HepG2 (cell line): Measurements from ENCODE around the gene SLC1A4. TPM values are rescaled to one million over a fixed set of nuclear protein-coding genes. Genes with fewer than 3 reads are reported as not detected.

Experiments
- ATAC-seq: fragments of 200-7000 bp; cut with Tn5 transposase; 3 replicates; pipeline ENCODE4 v1.9.1; 2020; ENCODE audit warnings: mild to moderate bottlenecking, moderate library complexity
- BruUV-seq: library from RNA; stranded (reverse); fragments of 400-500 nt; replicated peaks from 2 replicates; lab custom pipeline; 2021; lab: Mats Ljungman, UMichigan
- CTCF ChIA-PET: fragments of 300-600 bp; formaldehyde crosslinking; extraction: SDS; loops from one replicate; lab custom pipeline; 2021; ENCODE audit warnings: low total read pairs, inconsistent platforms, low intra/inter-chr PET ratio; lab: Yijun Ruan, JAX
- POLR2A ChIA-PET: fragments of 350-600 bp; sonication (Branson Sonifier 250); formaldehyde crosslinking; loops from one replicate; lab custom pipeline; 2020; ENCODE audit warnings: antibody characterized with exemption, inconsistent platforms; lab: Yijun Ruan, JAX
- DNase-seq: peaks from one replicate; pipeline ENCODE4 v3.0.0-alpha.2; 2015; ENCODE audit warnings: low spot score
- FAIRE-seq: peaks from 3 replicates; lab custom pipeline; 2011; peaks lifted over from hg19 to GRCh38; lab: Jason Lieb, UNC
- H2AFZ ChIP-seq: one replicate; pipeline ENCODE4 v1.6.1; 2011; ENCODE audit warnings: low read length, inconsistent platforms
- H3K27ac ChIP-seq: fragments of 300-600 bp; 3 replicates; pipeline ENCODE4 v1.8.0; 2011; ENCODE audit warnings: mixed run types, mild to moderate bottlenecking, mixed read lengths, low read length, inconsistent platforms; ENCODE audit not compliant: insufficient read depth; ENCODE audit errors: extremely low read length
- H3K27me3 ChIP-seq, 2 experiments: fragments of 200-600 bp in 1 of 2; 2 replicates in 1 of 2; 3 replicates in 1 of 2; pipeline versions ENCODE4 v1.6.0 to v1.8.0; 2011; ENCODE audit warnings: low read length in 2 of 2, mild to moderate bottlenecking in 2 of 2, moderate library complexity in 2 of 2, inconsistent platforms in 1 of 2; ENCODE audit not compliant: insufficient read depth in 2 of 2, control insufficient read depth in 1 of 2
- H3K36me3 ChIP-seq, 2 experiments: fragments of 200-600 bp in 1 of 2; replicated peaks in 1 of 2; 2 replicates in 1 of 2; 3 replicates in 1 of 2; pipeline versions ENCODE4 v1.5.1 to v1.8.0; 2011; ENCODE audit warnings: low read length in 2 of 2, inconsistent platforms in 1 of 2; ENCODE audit not compliant: insufficient read depth in 2 of 2, control insufficient read depth in 1 of 2
- H3K4me1 ChIP-seq: 2 replicates; pipeline ENCODE4 v1.5.1; 2012; ENCODE audit warnings: low read length, inconsistent platforms; ENCODE audit not compliant: insufficient read depth
- H3K4me2 ChIP-seq: 2 replicates; pipeline ENCODE4 v1.6.0; 2011; ENCODE audit warnings: low read depth, low read length, inconsistent platforms
- H3K4me3 ChIP-seq, 3 experiments: fragments of 200-600 bp in 1 of 3; sonication (generic), shearing (Covaris generic) in 1 of 3; replicated peaks in 1 of 3; 2 replicates each; pipeline ENCODE4 v1.5.1; 2011 to 2016; ENCODE audit warnings: low read length in 3 of 3, inconsistent platforms in 2 of 3, low read depth in 2 of 3, mild to moderate bottlenecking in 2 of 3, control low read depth in 1 of 3, mixed read lengths in 1 of 3; ENCODE audit not compliant: insufficient read depth in 1 of 3
- H3K79me2 ChIP-seq: one replicate; pipeline ENCODE4 v1.6.1; 2011; ENCODE audit warnings: low read length, inconsistent platforms; ENCODE audit not compliant: insufficient read depth
- H3K9ac ChIP-seq: 2 replicates; pipeline ENCODE4 v1.6.0; 2011; ENCODE audit warnings: mild to moderate bottlenecking, low read depth, low read length, inconsistent platforms; ENCODE audit not compliant: insufficient read depth
- H3K9me3 ChIP-seq: 2 replicates; pipeline ENCODE4 v1.5.1; 2012; ENCODE audit warnings: mild to moderate bottlenecking, low read length
- H4K20me1 ChIP-seq: 2 replicates; pipeline ENCODE4 v1.6.0; 2011; ENCODE audit warnings: inconsistent platforms, mild to moderate bottlenecking, low read length, moderate library complexity; ENCODE audit not compliant: insufficient read depth
- ARNT ChIP-seq: fragments of 450-650 bp; IDR thresholded peaks from 2 replicates; pipeline ENCODE4 v1.6.1; 2017
- CREB1 ChIP-seq, 2 experiments: fragments of 450-650 bp in 1 of 2; IDR thresholded peaks; 2 replicates each; pipeline ENCODE4 v1.6.1; 2016 to 2017; ENCODE audit warnings: control low read depth in 1 of 2, mild to moderate bottlenecking in 1 of 2, missing compliant biosample characterization in 1 of 2, missing genetic modification characterization in 1 of 2
- HOXA9 ChIP-seq: sonication (generic); formaldehyde crosslinking; IDR thresholded peaks from 2 replicates; pipeline ENCODE4 v1.8.1; 2022; ENCODE audit warnings: missing genetic modification reagents, mild to moderate bottlenecking, moderate library complexity, borderline replicate concordance
- LBX2 ChIP-seq: sonication (generic); formaldehyde crosslinking; IDR thresholded peaks from 2 replicates; pipeline ENCODE4 v1.5.0; 2020; ENCODE audit warnings: missing genetic modification reagents, mild to moderate bottlenecking, borderline replicate concordance
- NCOA2 ChIP-seq: sonication (generic); formaldehyde crosslinking; IDR thresholded peaks from 2 replicates; pipeline ENCODE4 v1.8.0; 2022; ENCODE audit warnings: inconsistent platforms
- PAX8 ChIP-seq: sonication (generic); formaldehyde crosslinking; IDR thresholded peaks from 2 replicates; pipeline ENCODE4 v1.8.0; 2022; ENCODE audit warnings: mild to moderate bottlenecking, missing genetic modification reagents, borderline replicate concordance
- POGK ChIP-seq: sonication (generic); formaldehyde crosslinking; conservative IDR thresholded peaks from 2 replicates; pipeline ENCODE4 v1.8.0; 2022; ENCODE audit warnings: mild to moderate bottlenecking, moderate library complexity, missing genetic modification reagents
- STAG1 ChIP-seq: sonication (generic); formaldehyde crosslinking; IDR thresholded peaks from 2 replicates; pipeline ENCODE4 v1.4.0; 2020; ENCODE audit warnings: missing genetic modification reagents
- ZFYVE20 ChIP-seq: sonication (generic); formaldehyde crosslinking; IDR thresholded peaks from 2 replicates; pipeline ENCODE4 v1.8.0; 2023; ENCODE audit warnings: low read depth, mild to moderate bottlenecking, moderate library complexity, missing genetic modification reagents, borderline replicate concordance
- ZKSCAN5 ChIP-seq: sonication (generic); formaldehyde crosslinking; IDR thresholded peaks from 2 replicates; pipeline ENCODE4 v1.5.1; 2020; ENCODE audit warnings: mild to moderate bottlenecking, missing genetic modification reagents
- ZNF138 ChIP-seq: sonication (generic); formaldehyde crosslinking; IDR thresholded peaks from 2 replicates; pipeline ENCODE4 v1.5.0; 2020; ENCODE audit warnings: mild to moderate bottlenecking, low read depth, missing genetic modification reagents
- ZNF362 ChIP-seq: sonication (generic); formaldehyde crosslinking; IDR thresholded peaks from 2 replicates; pipeline ENCODE4 v1.4.0; 2020; ENCODE audit warnings: missing genetic modification reagents, mild to moderate bottlenecking, borderline replicate concordance
- ZNF383 ChIP-seq: sonication (generic); formaldehyde crosslinking; IDR thresholded peaks from 2 replicates; pipeline ENCODE4 v1.4.0; 2020; ENCODE audit warnings: missing genetic modification reagents, mild to moderate bottlenecking, borderline replicate concordance
- ZNF451 ChIP-seq: sonication (generic); formaldehyde crosslinking; IDR thresholded peaks from 2 replicates; pipeline ENCODE4 v1.5.0; 2020; ENCODE audit warnings: mild to moderate bottlenecking, missing genetic modification reagents
- ZNF607 ChIP-seq: sonication (generic); formaldehyde crosslinking; IDR thresholded peaks from 2 replicates; pipeline ENCODE4 v1.5.1; 2020; ENCODE audit warnings: missing genetic modification reagents, mild to moderate bottlenecking, borderline replicate concordance
- ZNF670 ChIP-seq: sonication (generic); formaldehyde crosslinking; IDR thresholded peaks from 2 replicates; pipeline ENCODE4 v1.8.0; 2022; ENCODE audit warnings: mild to moderate bottlenecking, missing genetic modification reagents, borderline replicate concordance
- ZNF672 ChIP-seq: sonication (generic); formaldehyde crosslinking; IDR thresholded peaks from 2 replicates; pipeline ENCODE4 v1.8.1; 2022; ENCODE audit warnings: missing genetic modification reagents
- WGBS: methylation state at CpG from one replicate; pipeline ENCODE4 v1.1.6; 2017; ENCODE audit warnings: low lambda C conversion rate; 5-methylcytosine and 5-hydroxymethylcytosine counted together
- in situ Hi-C: cut with HindIII; loops from 2 replicates; pipeline ENCODE4 v1.10.0; 2017; ENCODE audit warnings: low pct_unique_long_range_greater_than_20kb; ENCODE audit not compliant: extremely low pct_ligation_motif_present
- intact Hi-C: fragments of 100-400 bp; cut with micrococcal nuclease; formaldehyde crosslinking; loops from one replicate; pipeline ENCODE4 v1.10.0; 2022; ENCODE audit not compliant: unreplicated experiment
- polyA plus RNA-seq, 8 experiments: library from polyadenylated mRNA; depleted of rRNA in 3 of 8; stranded (reverse) in 7 of 8; unstranded in 1 of 8; fragments of >200 nt; fragmentation: Illumina TruSeq in 4 of 8; extraction: Trizol in 4 of 8; gene quantifications; 2 replicates each; pipeline versions ENCODE4 v1.2.1 to v1.2.3, GENCODE V29; 2011 to 2016; ENCODE audit warnings: low read depth in 4 of 8, missing spikeins in 1 of 8, mixed read lengths in 1 of 8; ENCODE audit not compliant: insufficient read depth in 1 of 8
- total RNA-seq, 5 experiments: library from RNA; depleted of rRNA; stranded (reverse); fragments of >200 nt; fragmentation: Illumina TruSeq; extraction: Trizol; gene quantifications; 2 replicates each; pipeline ENCODE4 v1.2.3, GENCODE V29; 2016; ENCODE audit warnings: low read depth in 1 of 5

Gene SLC1A4
- total and polyA plus RNA-seq, 2 of the 13 experiments (the other 11 are each of a cell fraction or from before 2014, with no cell fraction given), result 21.0 to 39.6 TPM

- BruUV-seq, result no TSS peak
- FAIRE-seq, result no peak
- ATAC-seq, result no peak
- Histone ChIP-seq H3K79me2 (no peaks in the 10 kb centered on the region), H4K20me1 (no peaks in the 10 kb centered on the region), H3K9me3 (no peaks in the 10 kb centered on the region), H3K4me2 (no peak overlapping the region), H3K27ac (no peak overlapping the region), H3K27me3 (no peaks in the 10 kb centered on the region), H3K36me3 (no peaks in the 10 kb centered on the region), H3K4me1 (peaks cover 74% of the 10 kb centered on the region), H3K4me3 (no peak overlapping the region), H3K9ac (no peak overlapping the region), H2AFZ (no peak overlapping the region)
- intact Hi-C loops (no loop called here), in situ Hi-C loops (no loop called here)
- ChIA-PET CTCF (no interaction called here), POLR2A (interaction anchor here (0.8 kb wide), 1 partner anchor 24 kb away, joined by 4 read pairs; no protein-coding TSS in a partner anchor)
- DNase-seq, result no peak
- no peak for TF ChIP-seq ZNF138 (CRISPR knock-in tag)
- no peak for TF ChIP-seq ZNF670 (CRISPR knock-in tag)
- TF ChIP-seq HOXA9 (CRISPR knock-in tag), result no peak
- no peak for TF ChIP-seq ZNF672 (CRISPR knock-in tag)
- no peak for TF ChIP-seq STAG1 (CRISPR knock-in tag)
- TF ChIP-seq ARNT, result no peak
- no peak for TF ChIP-seq ZNF607 (CRISPR knock-in tag)
- no peak for TF ChIP-seq PAX8 (CRISPR knock-in tag)
- no peak for TF ChIP-seq ZNF383
These were observed 42.4 kb upstream of the SLC1A4 start for GRCh38 chr2:64946769-64947247.

GRCh38 chr2:64947885-64948284 is 41.3 kb upstream of the SLC1A4 start:
- Histone ChIP-seq H4K20me1 (no peaks in the 10 kb centered on the region), H3K27ac (no peak overlapping the region), H3K4me3 (no peak overlapping the region), H3K4me2 (no peak overlapping the region), H3K4me1 (peaks cover 74% of the 10 kb centered on the region), H3K27me3 (no peaks in the 10 kb centered on the region), H3K36me3 (no peaks in the 10 kb centered on the region), H2AFZ (no peak overlapping the region), H3K79me2 (no peaks in the 10 kb centered on the region), H3K9me3 (no peaks in the 10 kb centered on the region), H3K9ac (no peak overlapping the region)
- FAIRE-seq (no peak), ATAC-seq (no peak), DNase-seq (no peak)
- in situ Hi-C loops, result no loop called here
- ChIA-PET POLR2A (interaction anchor here (0.8 kb wide), 1 partner anchor 40 kb away, joined by 3 read pairs; no protein-coding TSS in a partner anchor), CTCF (no interaction called here)
- BruUV-seq, result no TSS peak
- intact Hi-C loops, result no loop called here
- WGBS, result 75% methylated on average over 4 of the region's 4 CpGs
- TF ChIP-seq ZNF362 (CRISPR knock-in tag), result no peak
- TF ChIP-seq ZNF451, result no peak
- TF ChIP-seq POGK (CRISPR knock-in tag), result no peak
- TF ChIP-seq NCOA2 (CRISPR knock-in tag), result no peak
- no peak for TF ChIP-seq CREB1 (IDR thresholded peaks at IDR 0.05)
- TF ChIP-seq CREB1 (CRISPR knock-in tag; IDR thresholded peaks at IDR 0.05), result no peak
- no peak for TF ChIP-seq ZKSCAN5
- no peak for TF ChIP-seq ZFYVE20 (CRISPR knock-in tag)
- TF ChIP-seq LBX2, result no peak
